Subcutaneous abdominal adipose tissue (tissue), 5 donors: ENCODE measurements around the gene CABLES2.

Experiments
- H3K27ac ChIP-seq: one replicate; pipeline ENCODE4 v1.7.0; 2013; ENCODE audit warnings: low read depth, mild to moderate bottlenecking, inconsistent platforms, low read length, moderate library complexity
- H3K27me3 ChIP-seq, 5 donors: one replicate each; pipeline ENCODE4 v1.7.0; 2013; ENCODE audit warnings: low read length in 5 of 5, inconsistent platforms in 1 of 5; ENCODE audit not compliant: control insufficient read depth in 5 of 5, insufficient read depth in 4 of 5
- H3K36me3 ChIP-seq, 5 donors: one replicate each; pipeline ENCODE4 v1.7.0; 2013; ENCODE audit warnings: low read length in 5 of 5; ENCODE audit not compliant: control insufficient read depth in 5 of 5, insufficient read depth in 5 of 5
- H3K4me1 ChIP-seq, 5 donors: one replicate each; pipeline ENCODE4 v1.7.0; 2013; ENCODE audit warnings: low read length in 5 of 5, mild to moderate bottlenecking in 3 of 5, moderate library complexity in 1 of 5; ENCODE audit not compliant: control insufficient read depth in 5 of 5, insufficient read depth in 5 of 5
- H3K4me3 ChIP-seq, 5 donors: one replicate each; pipeline ENCODE4 v1.7.0; 2013; ENCODE audit warnings: low read length in 5 of 5, low read depth in 1 of 5
- H3K9ac ChIP-seq, 5 donors: one replicate each; pipeline ENCODE4 v1.7.0; 2013; ENCODE audit warnings: low read length in 5 of 5, mild to moderate bottlenecking in 4 of 5, moderate library complexity in 3 of 5
- H3K9me3 ChIP-seq, 5 donors: one replicate each; pipeline ENCODE4 v1.7.0; 2013; ENCODE audit warnings: low read length in 5 of 5; ENCODE audit not compliant: control insufficient read depth in 5 of 5
- donor health status: healthy.
- donor health status: healthy.
- donor health status: healthy.
- donor health status: healthy.
- donor health status: healthy.

The CABLES2 gene

GRCh38 chr20:62355516-62355877, 51.6 kb downstream of the CABLES2 start:
- H3K4me3 ChIP-seq: peak overlapping the region in 3 of 5 donors; percentile 11 to 49 (median 35)
- H3K36me3 ChIP-seq: peaks cover 0 to 22% (median 17%) of the 10 kb centered on the region in 5 donors
- H3K27me3 ChIP-seq: no peaks in the 10 kb centered on the region
- H3K9me3 ChIP-seq: no peaks in the 10 kb centered on the region
- peak overlapping the region; percentile 92 for H3K27ac ChIP-seq
- peak overlapping the region in 2 of 5 donors; percentile 15 to 23 for H3K9ac ChIP-seq
- H3K4me1 ChIP-seq: peaks cover 5 to 65% (median 57%) of the 10 kb centered on the region in 5 donors

GRCh38 chr20:62354811-62355341, 52.2 kb downstream of the CABLES2 start:
- Histone ChIP-seq H3K9me3 (no peaks in the 10 kb centered on the region), H3K27ac (peak overlapping the region; percentile 92), H3K9ac (peak overlapping the region in 2 of 5 donors; percentile 15 to 41), H3K36me3 (peaks cover 0 to 28% (median 19%) of the 10 kb centered on the region in 5 donors), H3K27me3 (no peaks in the 10 kb centered on the region), H3K4me3 (peak overlapping the region in 1 of 5 donors; percentile 35), H3K4me1 (peaks cover 5 to 65% (median 57%) of the 10 kb centered on the region in 5 donors)

- no peaks in the 10 kb centered on the region for H3K9me3 ChIP-seq
- no peaks in the 10 kb centered on the region for H3K27me3 ChIP-seq
- H3K9ac ChIP-seq: no peak overlapping the region
- peaks cover 0 to 30% (median 19%) of the 10 kb centered on the region in 5 donors for H3K36me3 ChIP-seq
- H3K4me1 ChIP-seq: peaks cover 5 to 63% (median 55%) of the 10 kb centered on the region in 5 donors
- no peak overlapping the region for H3K27ac ChIP-seq
- no peak overlapping the region for H3K4me3 ChIP-seq
Measured at GRCh38 chr20:62354031-62354808, 52.9 kb downstream of the CABLES2 start.

- H3K27ac ChIP-seq: no peak overlapping the region
Measured at GRCh38 chr20:62353289-62354030, 53.6 kb downstream of the CABLES2 start.

GRCh38 chr20:62352402-62353288, 54.4 kb downstream of the CABLES2 start:
- H3K4me3 ChIP-seq: no peak overlapping the region
- peaks cover 5 to 47% (median 40%) of the 10 kb centered on the region in 5 donors for H3K4me1 ChIP-seq

More at GRCh38 chr20:62353289-62354030, 53.6 kb downstream of the CABLES2 start:
- no peaks in the 10 kb centered on the region for H3K27me3 ChIP-seq
- H3K4me1 ChIP-seq: peaks cover 5 to 56% (median 48%) of the 10 kb centered on the region in 5 donors
- no peak overlapping the region for H3K9ac ChIP-seq
- H3K9me3 ChIP-seq: no peaks in the 10 kb centered on the region
- H3K4me3 ChIP-seq: no peak overlapping the region
- H3K36me3 ChIP-seq: peaks cover 0 to 30% (median 19%) of the 10 kb centered on the region in 5 donors

GRCh38 chr20:62351469-62352401, 55.4 kb downstream of the CABLES2 start:
- H3K9me3 ChIP-seq: no peaks in the 10 kb centered on the region
- H3K4me3 ChIP-seq: no peak overlapping the region
- H3K27ac ChIP-seq: no peak overlapping the region
- no peak overlapping the region for H3K9ac ChIP-seq
- H3K36me3 ChIP-seq: peaks cover 0 to 40% (median 33%) of the 10 kb centered on the region in 5 donors
- H3K27me3 ChIP-seq: no peaks in the 10 kb centered on the region
- peaks cover 5 to 38% (median 31%) of the 10 kb centered on the region in 5 donors for H3K4me1 ChIP-seq

More at GRCh38 chr20:62352402-62353288, 54.4 kb downstream of the CABLES2 start:
- H3K27me3 ChIP-seq: no peaks in the 10 kb centered on the region
- H3K9ac ChIP-seq: no peak overlapping the region
- no peak overlapping the region for H3K27ac ChIP-seq
- peaks cover 0 to 32% (median 24%) of the 10 kb centered on the region in 5 donors for H3K36me3 ChIP-seq
- no peaks in the 10 kb centered on the region for H3K9me3 ChIP-seq

GRCh38 chr20:62350629-62351422, 56.3 kb downstream of the CABLES2 start:
- Histone ChIP-seq H3K27ac (no peak overlapping the region), H3K4me3 (no peak overlapping the region), H3K36me3 (peaks cover 0 to 49% (median 41%) of the 10 kb centered on the region in 5 donors), H3K4me1 (peaks cover 2 to 29% (median 22%) of the 10 kb centered on the region in 5 donors), H3K9ac (no peak overlapping the region), H3K27me3 (no peaks in the 10 kb centered on the region), H3K9me3 (no peaks in the 10 kb centered on the region)

- H3K4me1 ChIP-seq: peaks cover under 1 to 23% (median 15%) of the 10 kb centered on the region in 5 donors
- H3K27ac ChIP-seq: no peak overlapping the region
- peaks cover 0 to 54% (median 46%) of the 10 kb centered on the region in 5 donors for H3K36me3 ChIP-seq
- H3K4me3 ChIP-seq: no peak overlapping the region
- no peaks in the 10 kb centered on the region for H3K9me3 ChIP-seq
- no peaks in the 10 kb centered on the region for H3K27me3 ChIP-seq
- H3K9ac ChIP-seq: no peak overlapping the region
Measured at GRCh38 chr20:62350098-62350628, 56.9 kb downstream of the CABLES2 start.
